Mammary epithelial cell (primary cell): Measurements from ENCODE around the gene THRA.

Experiments
- CTCF ChIP-seq, 2 donors: IDR thresholded peaks in 1 of 2; conservative IDR thresholded peaks in 1 of 2; 2 replicates each; pipeline ENCODE4 v1.5.1; 2011 to 2012; ENCODE audit warnings: inconsistent platforms in 2 of 2, low read length in 2 of 2, mild to moderate bottlenecking in 2 of 2, control low read depth in 1 of 2, low read depth in 1 of 2; ENCODE audit not compliant: insufficient read depth in 1 of 2; ENCODE audit errors: extremely low read depth in 1 of 2
- EZH2 ChIP-seq: IDR thresholded peaks from 2 replicates; pipeline ENCODE4 v1.6.1; 2012; ENCODE audit warnings: low read length, inconsistent platforms, borderline replicate concordance

- no peak for TF ChIP-seq CTCF (conservative IDR thresholded peaks at IDR 0.05 in 1 of 2, IDR thresholded peaks at IDR 0.05 in 1 of 2; ENCODE audit: extremely low read depth in 1 of 2, insufficient read depth in 1 of 2, low read depth in 1 of 2, low read length in 2 of 2)
- TF ChIP-seq EZH2 = no peak
Observed at GRCh38 chr17:40075942-40076498, 13.3 kb downstream of the THRA start.
